ENCODE measurements around the gene RPL10.

DNA sequence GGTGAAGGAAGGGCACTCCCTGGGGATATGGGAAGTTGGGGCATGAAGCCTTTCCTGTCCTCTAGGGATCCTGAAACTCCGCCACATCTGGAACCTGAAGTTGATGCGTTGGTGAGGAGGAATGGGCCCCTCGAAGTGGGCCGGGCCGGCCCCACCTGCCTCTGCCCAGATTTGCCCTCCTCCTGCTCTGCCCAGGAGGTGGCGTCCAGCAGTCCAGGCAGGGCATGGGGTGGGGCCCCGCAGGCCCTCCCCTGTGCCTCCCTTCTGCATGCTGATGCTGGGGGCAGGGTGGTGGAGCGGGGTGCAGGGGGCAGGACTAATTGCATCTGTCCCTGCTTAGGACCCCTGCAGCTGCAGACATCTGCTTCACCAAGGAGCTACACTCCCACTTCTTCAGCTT is 15.0 kb downstream of the RPL10 start:
- TF ChIP-seq, protein P1, sequence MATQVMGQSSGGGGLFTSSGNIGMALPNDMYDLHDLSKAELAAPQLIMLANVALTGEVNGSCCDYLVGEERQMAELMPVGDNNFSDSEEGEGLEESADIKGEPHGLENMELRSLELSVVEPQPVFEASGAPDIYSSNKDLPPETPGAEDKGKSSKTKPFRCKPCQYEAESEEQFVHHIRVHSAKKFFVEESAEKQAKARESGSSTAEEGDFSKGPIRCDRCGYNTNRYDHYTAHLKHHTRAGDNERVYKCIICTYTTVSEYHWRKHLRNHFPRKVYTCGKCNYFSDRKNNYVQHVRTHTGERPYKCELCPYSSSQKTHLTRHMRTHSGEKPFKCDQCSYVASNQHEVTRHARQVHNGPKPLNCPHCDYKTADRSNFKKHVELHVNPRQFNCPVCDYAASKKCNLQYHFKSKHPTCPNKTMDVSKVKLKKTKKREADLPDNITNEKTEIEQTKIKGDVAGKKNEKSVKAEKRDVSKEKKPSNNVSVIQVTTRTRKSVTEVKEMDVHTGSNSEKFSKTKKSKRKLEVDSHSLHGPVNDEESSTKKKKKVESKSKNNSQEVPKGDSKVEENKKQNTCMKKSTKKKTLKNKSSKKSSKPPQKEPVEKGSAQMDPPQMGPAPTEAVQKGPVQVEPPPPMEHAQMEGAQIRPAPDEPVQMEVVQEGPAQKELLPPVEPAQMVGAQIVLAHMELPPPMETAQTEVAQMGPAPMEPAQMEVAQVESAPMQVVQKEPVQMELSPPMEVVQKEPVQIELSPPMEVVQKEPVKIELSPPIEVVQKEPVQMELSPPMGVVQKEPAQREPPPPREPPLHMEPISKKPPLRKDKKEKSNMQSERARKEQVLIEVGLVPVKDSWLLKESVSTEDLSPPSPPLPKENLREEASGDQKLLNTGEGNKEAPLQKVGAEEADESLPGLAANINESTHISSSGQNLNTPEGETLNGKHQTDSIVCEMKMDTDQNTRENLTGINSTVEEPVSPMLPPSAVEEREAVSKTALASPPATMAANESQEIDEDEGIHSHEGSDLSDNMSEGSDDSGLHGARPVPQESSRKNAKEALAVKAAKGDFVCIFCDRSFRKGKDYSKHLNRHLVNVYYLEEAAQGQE (IDR thresholded peaks at IDR 0.05; ENCODE audit: borderline replicate concordance): no peak
- TF ChIP-seq, protein P2, sequence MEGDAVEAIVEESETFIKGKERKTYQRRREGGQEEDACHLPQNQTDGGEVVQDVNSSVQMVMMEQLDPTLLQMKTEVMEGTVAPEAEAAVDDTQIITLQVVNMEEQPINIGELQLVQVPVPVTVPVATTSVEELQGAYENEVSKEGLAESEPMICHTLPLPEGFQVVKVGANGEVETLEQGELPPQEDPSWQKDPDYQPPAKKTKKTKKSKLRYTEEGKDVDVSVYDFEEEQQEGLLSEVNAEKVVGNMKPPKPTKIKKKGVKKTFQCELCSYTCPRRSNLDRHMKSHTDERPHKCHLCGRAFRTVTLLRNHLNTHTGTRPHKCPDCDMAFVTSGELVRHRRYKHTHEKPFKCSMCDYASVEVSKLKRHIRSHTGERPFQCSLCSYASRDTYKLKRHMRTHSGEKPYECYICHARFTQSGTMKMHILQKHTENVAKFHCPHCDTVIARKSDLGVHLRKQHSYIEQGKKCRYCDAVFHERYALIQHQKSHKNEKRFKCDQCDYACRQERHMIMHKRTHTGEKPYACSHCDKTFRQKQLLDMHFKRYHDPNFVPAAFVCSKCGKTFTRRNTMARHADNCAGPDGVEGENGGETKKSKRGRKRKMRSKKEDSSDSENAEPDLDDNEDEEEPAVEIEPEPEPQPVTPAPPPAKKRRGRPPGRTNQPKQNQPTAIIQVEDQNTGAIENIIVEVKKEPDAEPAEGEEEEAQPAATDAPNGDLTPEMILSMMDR (IDR thresholded peaks at IDR 0.05; ENCODE audit: poor library complexity, severe bottlenecking): no peak
- no peak for TF ChIP-seq MXI1 (conservative IDR thresholded peaks at IDR 0.05; ENCODE audit: poor library complexity, severe bottlenecking)
- no peak for TF ChIP-seq EZH2 (IDR thresholded peaks at IDR 0.05; ENCODE audit: borderline replicate concordance, insufficient read depth, low read length, poor library complexity, severe bottlenecking)

All from neural cell (in vitro differentiated cells).